ENCODE measurements around the gene POLL.

- TF ChIP-seq MAX (IDR thresholded peaks at IDR 0.05) (no peak), TCF12 (IDR thresholded peaks at IDR 0.05; ENCODE audit: low read depth) (no peak), EP300 (IDR thresholded peaks at IDR 0.05; ENCODE audit: borderline replicate concordance) (no peak), RAD21 (IDR thresholded peaks at IDR 0.05; ENCODE audit: low read depth) (no peak), TEAD4 (IDR thresholded peaks at IDR 0.05) (no peak), CREB1 (IDR thresholded peaks at IDR 0.05; ENCODE audit: low read depth) (no peak), FOXM1 (IDR thresholded peaks at IDR 0.05; ENCODE audit: borderline replicate concordance, low read depth) (no peak), YY1 (IDR thresholded peaks at IDR 0.05; ENCODE audit: low read depth) (no peak), NFIC (IDR thresholded peaks at IDR 0.05) (no peak), TAF1 (IDR thresholded peaks at IDR 0.05; ENCODE audit: low read depth) (no peak), USF1 (IDR thresholded peaks at IDR 0.05) (no peak)
Observed at GRCh38 chr10:101577121-101577871, 10.8 kb downstream of the POLL start.

Measured in Ishikawa (cell line).